ENCODE results near the gene ZNF132.
A peak's percentile ranks its signal among the peaks of the same experiment; 100 is the strongest.
"Not testable (repeated sequence)": the region's sequence is repeated elsewhere in the genome, so short reads cannot be mapped to it uniquely, and the experiment has no call there.

The ZNF132 gene

GRCh38 chr19:58406818-58407657 lies 32.9 kb downstream of the ZNF132 start:
- peak in 1 of 2 experiments; percentile 9 for DNase-seq

- DNase-seq = not testable (repeated sequence)
These were observed 36.0 kb downstream of the ZNF132 start for GRCh38 chr19:58403920-58404478.

- no peak for DNase-seq
These were observed 38.0 kb downstream of the ZNF132 start for GRCh38 chr19:58401840-58402421.

- DNase-seq = peak; percentile 87 to 95
These were observed 38.8 kb downstream of the ZNF132 start for GRCh38 chr19:58400916-58401839.

- peak in 1 of 2 experiments; percentile 29 for DNase-seq
These were observed 39.5 kb downstream of the ZNF132 start for GRCh38 chr19:58400316-58400915.

GRCh38 chr19:58399903-58400302 lies 40.0 kb downstream of the ZNF132 start:
- DNase-seq = no peak

GRCh38 chr19:58398545-58398944 lies 41.4 kb downstream of the ZNF132 start:
- no peak for DNase-seq

- DNase-seq = no peak
These were observed 41.9 kb downstream of the ZNF132 start for GRCh38 chr19:58398087-58398486.

- no peak for DNase-seq
These were observed 42.4 kb downstream of the ZNF132 start for GRCh38 chr19:58397533-58398037.

GRCh38 chr19:58396691-58397532 lies 43.0 kb downstream of the ZNF132 start:
- DNase-seq = no peak

- DNase-seq = no peak
These were observed 43.9 kb downstream of the ZNF132 start for GRCh38 chr19:58395979-58396627.

- no peak for DNase-seq
These were observed 44.6 kb downstream of the ZNF132 start, which contains the start of gene RNF225 for GRCh38 chr19:58395220-58395978. TSS of gene RNF225 (plus strand) at chr19:58395656. CDS start at chr19:58396090, 434 bp downstream.

GRCh38 chr19:58394821-58395219 lies 45.1 kb downstream of the ZNF132 start:
- no peak for DNase-seq

GRCh38 chr19:58393725-58394033 lies 46.3 kb downstream of the ZNF132 start:
- no peak for DNase-seq

- no peak for DNase-seq
These were observed 46.8 kb downstream of the ZNF132 start for GRCh38 chr19:58392945-58393724.

- no peak for DNase-seq
These were observed 51.8 kb downstream of the ZNF132 start for GRCh38 chr19:58388175-58388526.

GRCh38 chr19:58387338-58388174 lies 52.4 kb downstream of the ZNF132 start:
- DNase-seq = no peak

All from SW 1271 (cell line).